GM21576 (cell line): Measurements from ENCODE around the gene ARID4B.
A peak's percentile ranks its signal among the peaks of the same experiment; 100 is the strongest.

ENCODE experiments used
- ATAC-seq: cut with Tn5 transposase; IDR thresholded peaks from one replicate; pipeline ENCODE4 v1.9.1; 2021; ENCODE audit warnings: mild to moderate bottlenecking, moderate library complexity; ENCODE audit not compliant: unreplicated experiment

ARID4B gene

DNA sequence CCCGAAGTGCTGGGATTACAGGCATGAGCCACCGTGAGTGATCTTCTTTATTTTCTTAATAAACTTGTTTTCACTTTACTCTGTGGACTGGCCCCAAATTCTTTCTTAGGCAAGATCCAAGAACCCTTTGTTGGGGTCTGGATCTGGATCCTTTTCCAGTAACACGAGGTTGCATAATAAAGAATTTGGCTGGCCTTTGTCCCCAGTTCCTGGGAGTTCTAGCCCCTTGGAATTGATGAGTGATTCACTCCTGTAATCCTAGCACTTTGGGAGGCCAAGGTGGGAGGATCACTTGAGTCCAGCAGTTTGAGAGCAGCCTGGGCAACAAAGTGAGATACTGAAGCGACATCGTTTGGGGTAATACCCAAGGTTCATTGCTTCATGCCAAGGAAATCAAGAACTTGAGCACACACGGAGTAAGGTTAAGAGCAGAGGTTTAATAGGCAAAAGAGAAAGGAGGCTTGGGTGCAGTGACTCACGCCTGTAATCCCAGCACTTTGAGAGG, 197.2 kb downstream of the ARID4B start:
- no peak for ATAC-seq

DNA sequence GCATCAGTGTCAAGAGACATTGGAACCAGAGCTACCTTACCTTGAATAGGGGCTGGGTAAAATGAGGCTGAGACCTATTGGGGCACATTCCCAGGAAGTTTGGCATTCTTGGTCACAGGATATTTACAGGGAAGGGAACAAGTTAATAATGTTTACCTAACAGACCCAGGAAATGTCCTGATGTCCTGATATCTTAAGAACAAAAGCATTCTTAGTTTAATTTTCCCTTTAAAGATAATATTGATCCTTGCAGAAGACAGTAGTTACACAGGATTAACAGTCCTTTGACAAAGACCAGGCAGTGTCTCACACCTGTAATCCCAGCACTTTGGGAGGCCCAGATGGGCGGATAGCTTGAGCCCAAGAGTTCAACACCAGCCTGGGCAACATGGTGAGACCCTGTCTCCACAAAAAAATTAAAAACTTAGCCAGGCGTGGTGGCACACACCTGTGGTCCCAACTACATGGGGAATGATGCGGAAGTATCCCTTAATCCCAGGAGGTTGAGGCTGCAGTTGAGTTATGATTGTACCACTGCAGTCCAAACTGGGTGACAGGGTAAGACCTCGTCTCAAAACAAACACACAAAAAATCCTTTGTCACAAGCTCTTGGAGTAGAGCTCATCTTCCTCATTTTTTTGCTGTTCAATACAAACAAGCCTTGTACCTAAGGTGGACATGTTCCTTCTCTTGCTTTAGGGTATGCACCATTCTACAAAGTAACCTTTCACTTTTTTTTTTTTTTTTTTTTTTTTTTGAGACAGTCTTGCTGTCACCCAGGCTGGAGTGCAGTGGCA, 198.0 kb downstream of the ARID4B start:
- no peak for ATAC-seq

- ATAC-seq = peak; percentile 89
Observed at GRCh38 chr1:235128456-235129328, 199.3 kb downstream of the ARID4B start, which contains the start of gene TOMM20. Gene TOMM20 (minus strand): TSS chr1:235128837. CDS start chr1:235128715, 122 bp downstream.

- ATAC-seq = no peak
Observed at GRCh38 chr1:235127732-235128455, 200.1 kb downstream of the ARID4B start.

DNA sequence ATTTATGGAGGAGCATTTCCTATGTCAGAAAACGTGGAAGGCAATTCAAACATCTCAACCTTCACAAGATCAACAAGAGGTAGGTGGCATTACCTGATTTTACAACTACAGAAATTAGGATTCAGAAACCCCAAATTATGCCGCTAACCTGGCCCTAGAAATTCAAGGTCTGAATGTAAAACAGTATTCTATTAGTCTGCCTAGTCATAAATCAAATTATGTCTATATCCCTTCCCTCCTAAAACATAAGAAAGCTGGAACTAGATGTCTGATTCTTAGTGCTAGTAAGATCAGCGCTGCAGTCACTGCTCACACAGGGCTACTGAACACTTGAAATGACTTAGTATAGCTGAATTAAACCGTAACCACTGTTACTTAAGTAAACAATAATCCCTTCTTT, 200.8 kb downstream of the ARID4B start:
- ATAC-seq = no peak

- ATAC-seq = no peak
Observed at GRCh38 chr1:235124665-235125064, 203.3 kb downstream of the ARID4B start.

DNA sequence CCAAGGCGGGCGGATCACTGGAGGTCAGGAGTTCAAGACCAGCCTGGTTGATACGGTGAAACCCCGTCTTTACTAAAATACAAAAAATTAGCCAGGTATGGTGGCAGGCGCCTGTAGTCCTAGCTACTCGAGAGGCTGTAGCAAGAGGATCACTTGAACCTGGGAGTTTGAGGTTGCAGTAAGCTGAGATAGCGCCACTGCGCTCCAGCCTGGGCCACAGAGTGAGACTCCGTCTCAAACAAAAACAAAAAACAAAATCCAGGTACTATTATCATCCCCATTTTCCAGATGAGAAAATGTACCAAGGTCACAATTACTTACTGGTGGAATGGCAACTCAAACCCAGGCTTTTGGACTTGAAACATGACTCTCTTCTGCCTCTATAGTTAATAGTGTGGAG, 203.9 kb downstream of the ARID4B start:
- ATAC-seq = no peak

GRCh38 chr1:235122348-235122747, 205.6 kb downstream of the ARID4B start:
- ATAC-seq = no peak
